ENCODE data around the gene ROBO3.

DNA sequence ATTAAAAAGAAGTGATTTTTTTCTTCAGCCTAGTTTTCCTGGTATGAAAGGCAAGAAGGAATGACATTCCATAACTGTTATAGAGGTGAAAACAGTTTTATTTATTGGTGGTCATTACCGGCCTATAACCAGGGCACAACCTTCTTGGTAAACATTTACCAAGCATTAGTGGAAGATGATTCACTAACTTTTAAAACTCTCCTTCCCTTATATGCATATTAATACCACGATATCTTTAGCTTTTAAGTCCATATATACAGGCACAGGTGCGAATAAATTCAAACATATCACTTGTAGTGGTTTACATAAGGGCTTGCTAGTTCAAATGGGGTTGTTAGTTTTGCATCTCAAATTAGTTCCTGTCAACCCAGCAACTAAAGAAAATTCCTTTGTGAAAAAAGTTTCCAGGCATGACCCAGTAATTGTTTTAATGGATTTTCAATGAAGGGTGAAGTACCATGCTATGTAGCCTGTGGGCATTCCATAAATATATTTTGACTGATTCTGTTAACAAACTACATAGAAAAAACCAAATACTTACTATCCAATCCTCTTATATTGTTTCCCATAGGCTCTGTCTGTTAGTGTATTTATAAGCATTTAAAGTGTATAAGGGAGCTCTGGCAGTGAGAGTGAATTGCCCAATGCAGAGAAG is 30.6 kb upstream of the ROBO3 start:
- TF ChIP-seq, protein P1, sequence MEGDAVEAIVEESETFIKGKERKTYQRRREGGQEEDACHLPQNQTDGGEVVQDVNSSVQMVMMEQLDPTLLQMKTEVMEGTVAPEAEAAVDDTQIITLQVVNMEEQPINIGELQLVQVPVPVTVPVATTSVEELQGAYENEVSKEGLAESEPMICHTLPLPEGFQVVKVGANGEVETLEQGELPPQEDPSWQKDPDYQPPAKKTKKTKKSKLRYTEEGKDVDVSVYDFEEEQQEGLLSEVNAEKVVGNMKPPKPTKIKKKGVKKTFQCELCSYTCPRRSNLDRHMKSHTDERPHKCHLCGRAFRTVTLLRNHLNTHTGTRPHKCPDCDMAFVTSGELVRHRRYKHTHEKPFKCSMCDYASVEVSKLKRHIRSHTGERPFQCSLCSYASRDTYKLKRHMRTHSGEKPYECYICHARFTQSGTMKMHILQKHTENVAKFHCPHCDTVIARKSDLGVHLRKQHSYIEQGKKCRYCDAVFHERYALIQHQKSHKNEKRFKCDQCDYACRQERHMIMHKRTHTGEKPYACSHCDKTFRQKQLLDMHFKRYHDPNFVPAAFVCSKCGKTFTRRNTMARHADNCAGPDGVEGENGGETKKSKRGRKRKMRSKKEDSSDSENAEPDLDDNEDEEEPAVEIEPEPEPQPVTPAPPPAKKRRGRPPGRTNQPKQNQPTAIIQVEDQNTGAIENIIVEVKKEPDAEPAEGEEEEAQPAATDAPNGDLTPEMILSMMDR (tag by site-specific recombination; IDR thresholded peaks at IDR 0.05), result no peak
- TF ChIP-seq, protein P2, sequence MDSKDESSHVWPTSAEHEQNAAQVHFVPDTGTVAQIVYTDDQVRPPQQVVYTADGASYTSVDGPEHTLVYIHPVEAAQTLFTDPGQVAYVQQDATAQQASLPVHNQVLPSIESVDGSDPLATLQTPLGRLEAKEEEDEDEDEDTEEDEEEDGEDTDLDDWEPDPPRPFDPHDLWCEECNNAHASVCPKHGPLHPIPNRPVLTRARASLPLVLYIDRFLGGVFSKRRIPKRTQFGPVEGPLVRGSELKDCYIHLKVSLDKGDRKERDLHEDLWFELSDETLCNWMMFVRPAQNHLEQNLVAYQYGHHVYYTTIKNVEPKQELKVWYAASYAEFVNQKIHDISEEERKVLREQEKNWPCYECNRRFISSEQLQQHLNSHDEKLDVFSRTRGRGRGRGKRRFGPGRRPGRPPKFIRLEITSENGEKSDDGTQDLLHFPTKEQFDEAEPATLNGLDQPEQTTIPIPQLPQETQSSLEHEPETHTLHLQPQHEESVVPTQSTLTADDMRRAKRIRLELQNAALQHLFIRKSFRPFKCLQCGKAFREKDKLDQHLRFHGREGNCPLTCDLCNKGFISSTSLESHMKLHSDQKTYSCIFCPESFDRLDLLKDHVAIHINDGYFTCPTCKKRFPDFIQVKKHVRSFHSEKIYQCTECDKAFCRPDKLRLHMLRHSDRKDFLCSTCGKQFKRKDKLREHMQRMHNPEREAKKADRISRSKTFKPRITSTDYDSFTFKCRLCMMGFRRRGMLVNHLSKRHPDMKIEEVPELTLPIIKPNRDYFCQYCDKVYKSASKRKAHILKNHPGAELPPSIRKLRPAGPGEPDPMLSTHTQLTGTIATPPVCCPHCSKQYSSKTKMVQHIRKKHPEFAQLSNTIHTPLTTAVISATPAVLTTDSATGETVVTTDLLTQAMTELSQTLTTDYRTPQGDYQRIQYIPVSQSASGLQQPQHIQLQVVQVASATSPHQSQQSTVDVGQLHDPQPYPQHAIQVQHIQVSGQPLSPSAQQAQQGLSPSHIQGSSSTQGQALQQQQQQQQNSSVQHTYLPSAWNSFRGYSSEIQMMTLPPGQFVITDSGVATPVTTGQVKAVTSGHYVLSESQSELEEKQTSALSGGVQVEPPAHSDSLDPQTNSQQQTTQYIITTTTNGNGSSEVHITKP (tag by site-specific recombination; IDR thresholded peaks at IDR 0.05), result no peak
- TF ChIP-seq, protein P3, sequence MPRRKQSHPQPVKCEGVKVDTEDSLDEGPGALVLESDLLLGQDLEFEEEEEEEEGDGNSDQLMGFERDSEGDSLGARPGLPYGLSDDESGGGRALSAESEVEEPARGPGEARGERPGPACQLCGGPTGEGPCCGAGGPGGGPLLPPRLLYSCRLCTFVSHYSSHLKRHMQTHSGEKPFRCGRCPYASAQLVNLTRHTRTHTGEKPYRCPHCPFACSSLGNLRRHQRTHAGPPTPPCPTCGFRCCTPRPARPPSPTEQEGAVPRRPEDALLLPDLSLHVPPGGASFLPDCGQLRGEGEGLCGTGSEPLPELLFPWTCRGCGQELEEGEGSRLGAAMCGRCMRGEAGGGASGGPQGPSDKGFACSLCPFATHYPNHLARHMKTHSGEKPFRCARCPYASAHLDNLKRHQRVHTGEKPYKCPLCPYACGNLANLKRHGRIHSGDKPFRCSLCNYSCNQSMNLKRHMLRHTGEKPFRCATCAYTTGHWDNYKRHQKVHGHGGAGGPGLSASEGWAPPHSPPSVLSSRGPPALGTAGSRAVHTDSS (tag by site-specific recombination; IDR thresholded peaks at IDR 0.05), result no peak
- TF ChIP-seq, protein P4, sequence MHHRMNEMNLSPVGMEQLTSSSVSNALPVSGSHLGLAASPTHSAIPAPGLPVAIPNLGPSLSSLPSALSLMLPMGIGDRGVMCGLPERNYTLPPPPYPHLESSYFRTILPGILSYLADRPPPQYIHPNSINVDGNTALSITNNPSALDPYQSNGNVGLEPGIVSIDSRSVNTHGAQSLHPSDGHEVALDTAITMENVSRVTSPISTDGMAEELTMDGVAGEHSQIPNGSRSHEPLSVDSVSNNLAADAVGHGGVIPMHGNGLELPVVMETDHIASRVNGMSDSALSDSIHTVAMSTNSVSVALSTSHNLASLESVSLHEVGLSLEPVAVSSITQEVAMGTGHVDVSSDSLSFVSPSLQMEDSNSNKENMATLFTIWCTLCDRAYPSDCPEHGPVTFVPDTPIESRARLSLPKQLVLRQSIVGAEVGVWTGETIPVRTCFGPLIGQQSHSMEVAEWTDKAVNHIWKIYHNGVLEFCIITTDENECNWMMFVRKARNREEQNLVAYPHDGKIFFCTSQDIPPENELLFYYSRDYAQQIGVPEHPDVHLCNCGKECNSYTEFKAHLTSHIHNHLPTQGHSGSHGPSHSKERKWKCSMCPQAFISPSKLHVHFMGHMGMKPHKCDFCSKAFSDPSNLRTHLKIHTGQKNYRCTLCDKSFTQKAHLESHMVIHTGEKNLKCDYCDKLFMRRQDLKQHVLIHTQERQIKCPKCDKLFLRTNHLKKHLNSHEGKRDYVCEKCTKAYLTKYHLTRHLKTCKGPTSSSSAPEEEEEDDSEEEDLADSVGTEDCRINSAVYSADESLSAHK (tag by site-specific recombination; IDR thresholded peaks at IDR 0.05), result no peak
- TF ChIP-seq BCL11B (tag by site-specific recombination; IDR thresholded peaks at IDR 0.05; ENCODE audit: low read depth) (no peak), YY1 (tag by site-specific recombination; IDR thresholded peaks at IDR 0.05) (no peak), ZBTB17 (tag by site-specific recombination; IDR thresholded peaks at IDR 0.05) (no peak), ZNF777 (tag by site-specific recombination; IDR thresholded peaks at IDR 0.05; ENCODE audit: borderline replicate concordance) (no peak), ZNF121 (tag by site-specific recombination; IDR thresholded peaks at IDR 0.05) (no peak), ZNF274 (IDR thresholded peaks at IDR 0.05; ENCODE audit: low read length) (no peak), ZNF274 (tag by site-specific recombination; IDR thresholded peaks at IDR 0.05; ENCODE audit: borderline replicate concordance) (no peak), ZNF776 (tag by site-specific recombination; IDR thresholded peaks at IDR 0.05; ENCODE audit: borderline replicate concordance) (no peak), ZNF335 (tag by site-specific recombination; conservative IDR thresholded peaks at IDR 0.05) (no peak)
- TF ChIP-seq, protein P5, sequence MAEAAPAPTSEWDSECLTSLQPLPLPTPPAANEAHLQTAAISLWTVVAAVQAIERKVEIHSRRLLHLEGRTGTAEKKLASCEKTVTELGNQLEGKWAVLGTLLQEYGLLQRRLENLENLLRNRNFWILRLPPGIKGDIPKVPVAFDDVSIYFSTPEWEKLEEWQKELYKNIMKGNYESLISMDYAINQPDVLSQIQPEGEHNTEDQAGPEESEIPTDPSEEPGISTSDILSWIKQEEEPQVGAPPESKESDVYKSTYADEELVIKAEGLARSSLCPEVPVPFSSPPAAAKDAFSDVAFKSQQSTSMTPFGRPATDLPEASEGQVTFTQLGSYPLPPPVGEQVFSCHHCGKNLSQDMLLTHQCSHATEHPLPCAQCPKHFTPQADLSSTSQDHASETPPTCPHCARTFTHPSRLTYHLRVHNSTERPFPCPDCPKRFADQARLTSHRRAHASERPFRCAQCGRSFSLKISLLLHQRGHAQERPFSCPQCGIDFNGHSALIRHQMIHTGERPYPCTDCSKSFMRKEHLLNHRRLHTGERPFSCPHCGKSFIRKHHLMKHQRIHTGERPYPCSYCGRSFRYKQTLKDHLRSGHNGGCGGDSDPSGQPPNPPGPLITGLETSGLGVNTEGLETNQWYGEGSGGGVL (tag by site-specific recombination; IDR thresholded peaks at IDR 0.05), result no peak
- TF ChIP-seq, protein P6, sequence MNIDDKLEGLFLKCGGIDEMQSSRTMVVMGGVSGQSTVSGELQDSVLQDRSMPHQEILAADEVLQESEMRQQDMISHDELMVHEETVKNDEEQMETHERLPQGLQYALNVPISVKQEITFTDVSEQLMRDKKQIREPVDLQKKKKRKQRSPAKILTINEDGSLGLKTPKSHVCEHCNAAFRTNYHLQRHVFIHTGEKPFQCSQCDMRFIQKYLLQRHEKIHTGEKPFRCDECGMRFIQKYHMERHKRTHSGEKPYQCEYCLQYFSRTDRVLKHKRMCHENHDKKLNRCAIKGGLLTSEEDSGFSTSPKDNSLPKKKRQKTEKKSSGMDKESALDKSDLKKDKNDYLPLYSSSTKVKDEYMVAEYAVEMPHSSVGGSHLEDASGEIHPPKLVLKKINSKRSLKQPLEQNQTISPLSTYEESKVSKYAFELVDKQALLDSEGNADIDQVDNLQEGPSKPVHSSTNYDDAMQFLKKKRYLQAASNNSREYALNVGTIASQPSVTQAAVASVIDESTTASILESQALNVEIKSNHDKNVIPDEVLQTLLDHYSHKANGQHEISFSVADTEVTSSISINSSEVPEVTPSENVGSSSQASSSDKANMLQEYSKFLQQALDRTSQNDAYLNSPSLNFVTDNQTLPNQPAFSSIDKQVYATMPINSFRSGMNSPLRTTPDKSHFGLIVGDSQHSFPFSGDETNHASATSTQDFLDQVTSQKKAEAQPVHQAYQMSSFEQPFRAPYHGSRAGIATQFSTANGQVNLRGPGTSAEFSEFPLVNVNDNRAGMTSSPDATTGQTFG (tag by site-specific recombination; IDR thresholded peaks at IDR 0.05; ENCODE audit: borderline replicate concordance), result no peak
